A673 (cell line): Measurements from ENCODE around the gene SMG7.

ENCODE experiments used
- EZH2 ChIP-seq: fragments of 200-600 bp; sonication (generic); IDR thresholded peaks from 2 replicates; pipeline ENCODE4 v1.6.1; 2017; ENCODE audit warnings: borderline replicate concordance, low read depth, mild to moderate bottlenecking, mixed read lengths, antibody characterized with exemption, low read length; ENCODE audit not compliant: poor library complexity, severe bottlenecking
- TF ChIP-seq, protein P1 (sequence below): fragments of 300-800, 200-600 bp; sonication (generic); conservative IDR thresholded peaks from 2 replicates; pipeline ENCODE4 v1.5.1; 2017; ENCODE audit warnings: low read depth, mild to moderate bottlenecking, antibody characterized with exemption, low read length, moderate library complexity, mixed read lengths

DNA sequence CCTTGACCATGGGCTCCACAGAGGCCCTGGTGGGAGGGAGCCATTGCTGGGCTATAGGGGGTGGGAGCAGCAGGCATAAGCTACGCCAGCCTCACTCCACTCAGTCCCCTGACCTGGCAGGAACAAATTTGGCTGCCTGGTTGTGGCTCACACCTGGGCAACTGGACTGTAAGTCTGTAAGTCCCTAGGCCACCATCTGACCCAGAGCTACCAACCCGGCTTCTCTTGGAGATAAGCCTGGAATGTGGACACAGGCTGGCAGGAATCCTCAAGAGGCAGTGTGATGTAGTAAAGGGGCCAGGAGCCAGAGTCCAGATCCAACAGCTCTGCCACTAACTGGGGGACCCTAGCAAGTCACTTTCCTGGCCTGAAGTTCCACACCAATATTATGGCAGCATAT is 106.6 kb downstream of the SMG7 start:
- TF ChIP-seq, protein P1, sequence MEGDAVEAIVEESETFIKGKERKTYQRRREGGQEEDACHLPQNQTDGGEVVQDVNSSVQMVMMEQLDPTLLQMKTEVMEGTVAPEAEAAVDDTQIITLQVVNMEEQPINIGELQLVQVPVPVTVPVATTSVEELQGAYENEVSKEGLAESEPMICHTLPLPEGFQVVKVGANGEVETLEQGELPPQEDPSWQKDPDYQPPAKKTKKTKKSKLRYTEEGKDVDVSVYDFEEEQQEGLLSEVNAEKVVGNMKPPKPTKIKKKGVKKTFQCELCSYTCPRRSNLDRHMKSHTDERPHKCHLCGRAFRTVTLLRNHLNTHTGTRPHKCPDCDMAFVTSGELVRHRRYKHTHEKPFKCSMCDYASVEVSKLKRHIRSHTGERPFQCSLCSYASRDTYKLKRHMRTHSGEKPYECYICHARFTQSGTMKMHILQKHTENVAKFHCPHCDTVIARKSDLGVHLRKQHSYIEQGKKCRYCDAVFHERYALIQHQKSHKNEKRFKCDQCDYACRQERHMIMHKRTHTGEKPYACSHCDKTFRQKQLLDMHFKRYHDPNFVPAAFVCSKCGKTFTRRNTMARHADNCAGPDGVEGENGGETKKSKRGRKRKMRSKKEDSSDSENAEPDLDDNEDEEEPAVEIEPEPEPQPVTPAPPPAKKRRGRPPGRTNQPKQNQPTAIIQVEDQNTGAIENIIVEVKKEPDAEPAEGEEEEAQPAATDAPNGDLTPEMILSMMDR, result no peak
- TF ChIP-seq EZH2, result no peak
